Fibroblast of the aortic adventitia (primary cell): ENCODE measurements around the gene ATG9A. TPM values are rescaled to one million over a fixed set of nuclear protein-coding genes. Genes with fewer than 3 reads are reported as not detected.

Experiments used
- DNase-seq: peaks from one replicate; pipeline ENCODE4 v3.0.0-alpha.2; 2010; ENCODE audit warnings: low read depth
- H3K4me3 ChIP-seq: 2 replicates; pipeline ENCODE4 v1.5.1; 2011; ENCODE audit warnings: low read depth, mild to moderate bottlenecking, control low read depth, low read length, moderate library complexity
- CTCF ChIP-seq: IDR thresholded peaks from 2 replicates; pipeline ENCODE4 v1.5.1; 2011; ENCODE audit warnings: mild to moderate bottlenecking, low read length, control low read depth, inconsistent platforms; ENCODE audit not compliant: insufficient read depth
- total RNA-seq: library from RNA; depleted of rRNA; stranded (reverse); fragments of >200 nt; gene quantifications from 2 replicates; pipeline ENCODE4 v1.2.3, GENCODE V29; 2012; ENCODE audit warnings: low replicate concordance

Gene ATG9A
- 45.1 and 56.9 TPM in 2 replicates for total RNA-seq

DNA sequence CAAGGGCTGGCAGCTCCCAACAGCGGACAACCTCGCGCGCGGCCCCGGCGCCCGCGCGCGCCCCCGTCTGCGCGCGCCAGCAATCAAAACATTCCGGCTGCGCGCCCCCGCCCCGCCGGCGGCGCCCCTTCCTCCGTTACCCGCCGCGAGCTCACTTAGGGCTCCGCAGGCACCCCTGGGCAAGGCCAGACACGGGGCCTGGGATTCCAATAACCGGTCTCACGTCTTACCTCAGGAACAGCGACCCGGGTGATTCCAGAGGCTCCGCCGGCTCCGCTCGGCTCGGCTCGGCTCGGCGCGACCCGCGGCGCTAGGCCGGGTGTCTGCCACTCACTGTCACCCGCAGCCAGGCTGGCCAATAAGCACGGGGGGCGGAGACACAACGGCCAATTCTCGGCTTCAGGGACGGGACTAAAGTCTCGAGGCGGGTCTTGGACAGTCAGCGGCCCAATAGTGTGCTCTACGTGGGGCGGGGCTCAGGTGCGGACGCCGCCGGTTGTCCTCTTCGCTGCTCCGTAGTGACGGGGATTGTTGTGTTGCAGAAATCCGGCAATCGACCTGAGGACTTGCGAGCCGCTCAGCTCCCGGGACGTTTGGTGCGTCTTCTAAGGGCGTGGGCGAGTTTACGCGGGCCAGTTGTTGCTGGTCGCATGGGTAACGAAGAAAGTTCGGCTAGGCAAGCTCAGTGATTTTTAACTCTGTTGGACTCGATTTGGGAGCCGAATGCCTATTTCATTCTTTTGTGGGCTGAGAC, at the start of gene ATG9A, which contains the start of gene ANKZF1:
ATG9A (minus strand) TSS at position 332 of the 754 bp plus-strand sequence. CDS start 1,612 bp downstream, outside the sequence.
ANKZF1 (plus strand) TSS at position 502 of the 754 bp plus-strand sequence. CDS start 452 bp downstream, outside the sequence.
- peak within 1 kb of the TSS; percentile 95 for H3K4me3 ChIP-seq
- DNase-seq: peak; percentile 97
- TF ChIP-seq CTCF: no peak

- no peak for DNase-seq
- peak overlapping the region; percentile 41 for H3K4me3 ChIP-seq
- peak; percentile 9 for TF ChIP-seq CTCF
Observed at GRCh38 chr2:219278655-219279150, 49.3 kb upstream of the ATG9A start.

DNA sequence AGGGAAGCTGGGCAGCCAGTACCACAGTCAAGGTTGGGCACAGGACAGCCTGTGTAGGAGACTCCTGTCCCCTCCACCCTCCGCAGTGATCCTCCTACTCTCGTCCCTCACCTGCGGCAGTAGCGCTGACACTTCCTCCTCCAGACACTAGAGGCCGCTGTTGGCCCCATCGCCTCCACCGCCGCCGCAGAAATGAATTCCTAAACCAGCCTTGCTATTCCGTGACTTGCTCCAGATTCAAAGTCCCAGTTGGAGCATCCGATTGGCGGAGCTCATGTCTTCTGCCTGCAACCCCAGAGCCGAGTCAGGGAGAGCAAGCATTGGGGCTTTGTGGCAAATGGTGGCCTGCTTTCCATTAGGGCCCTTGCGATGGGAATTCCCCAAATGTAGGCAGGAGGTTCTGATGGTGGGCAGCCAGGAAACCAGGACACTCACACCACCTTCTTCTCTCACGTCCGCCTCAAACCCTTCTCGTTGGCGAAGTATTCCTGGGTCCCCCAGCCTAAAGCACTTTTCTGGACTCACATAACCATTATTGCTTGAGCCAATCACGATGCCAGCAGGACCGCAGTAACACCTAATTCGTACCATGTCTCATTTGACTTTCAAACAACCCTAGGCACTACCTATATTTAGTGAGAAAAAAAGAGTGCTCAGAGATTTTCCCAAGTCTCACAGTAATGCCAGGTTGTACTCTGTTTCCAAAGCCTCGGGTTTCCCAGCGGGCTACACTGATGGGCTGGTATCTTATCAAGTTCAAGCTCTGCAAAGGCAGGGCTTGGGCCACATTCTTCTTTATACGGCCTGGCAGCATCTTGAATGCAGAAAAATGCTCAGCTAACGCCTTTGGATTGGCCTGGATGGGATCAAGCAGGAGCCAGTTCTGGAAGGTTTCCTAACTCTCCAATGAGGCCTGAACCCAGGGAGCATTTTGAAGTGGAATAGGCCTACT, 48.5 kb upstream of the ATG9A start:
- peak; percentile 99 for TF ChIP-seq CTCF
- peak; percentile 82 for DNase-seq
- no peak overlapping the region for H3K4me3 ChIP-seq

DNA sequence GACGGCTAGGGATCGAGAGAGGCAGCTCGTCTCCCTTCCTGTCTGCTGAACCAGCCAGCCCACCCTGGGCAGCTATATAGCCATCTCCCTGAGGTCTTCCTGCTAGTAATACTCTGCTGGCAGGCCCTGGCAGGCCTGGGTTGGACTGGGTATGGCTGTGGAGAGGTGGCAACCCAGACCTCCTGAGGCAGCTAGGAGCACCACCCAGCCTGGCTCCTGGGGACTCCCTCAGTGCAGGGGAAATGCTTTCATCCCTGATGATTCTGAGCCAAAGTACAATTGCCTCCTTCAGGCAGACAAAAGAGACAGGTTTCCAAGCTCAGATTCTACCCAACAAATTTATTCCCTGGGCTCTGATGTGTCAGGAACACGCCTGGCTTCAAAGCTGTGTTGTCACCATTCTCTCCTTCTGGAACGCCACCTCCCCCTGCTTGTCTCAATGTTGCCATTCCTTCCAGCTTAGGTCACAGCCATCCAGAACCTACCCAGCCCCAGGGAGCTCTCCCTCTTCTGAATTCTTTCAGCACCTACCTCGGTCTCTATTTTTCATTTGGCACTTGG, 45.0 kb upstream of the ATG9A start:
- H3K4me3 ChIP-seq: no peak overlapping the region
- no peak for TF ChIP-seq CTCF

DNA sequence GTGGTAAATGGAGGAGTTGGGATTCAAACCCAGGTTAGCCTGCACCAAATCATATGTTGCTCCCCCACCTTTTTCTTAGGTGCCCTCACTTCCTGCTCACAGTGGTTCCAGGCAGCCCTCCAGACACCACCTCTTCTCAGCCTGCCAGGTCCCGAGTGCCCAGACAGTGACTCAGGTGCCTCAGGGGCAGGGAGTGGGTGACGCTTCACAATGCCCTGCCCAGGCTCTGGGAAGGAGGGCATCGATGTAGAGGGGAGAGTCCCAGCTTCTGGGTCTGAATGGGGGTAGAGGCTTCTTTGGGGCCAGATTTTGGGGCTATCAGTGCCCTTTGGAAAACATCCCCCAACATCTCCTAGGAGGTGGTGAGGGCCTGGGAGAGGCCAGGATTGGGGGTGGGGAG, 44.5 kb upstream of the ATG9A start:
- DNase-seq: no peak
- TF ChIP-seq CTCF: no peak
- no peak overlapping the region for H3K4me3 ChIP-seq

More for the DNA sequence above, 45.0 kb upstream of the ATG9A start:
- peak; percentile 72 for DNase-seq

GRCh38 chr2:219272995-219273394, 43.6 kb upstream of the ATG9A start:
- no peak for TF ChIP-seq CTCF
- no peak for DNase-seq
- no peak overlapping the region for H3K4me3 ChIP-seq
